Heart left ventricle (tissue), 16 donors: ENCODE data around the gene KIRREL3. TPM values are rescaled to one million over a fixed set of nuclear protein-coding genes. Genes with fewer than 3 reads are reported as not detected.

Experiments used
- ATAC-seq, 4 donors: fragments of 200-7000 bp; cut with Tn5 transposase; one replicate each; pipeline ENCODE4 v1.9.1; 2020 to 2022; ENCODE audit warnings: moderate library complexity in 4 of 4, mild to moderate bottlenecking in 3 of 4, moderate number of reproducible peaks in 1 of 4
- DNase-seq, 5 donors: peaks; one replicate each; pipeline ENCODE4 v3.0.0-alpha.2; 2020
- H3K27ac ChIP-seq, 12 donors: fragments of 200-600 bp; sonication (generic) in 4 of 12; one replicate each; pipeline versions ENCODE4 v1.5.0 to v1.8.0; 2016 to 2022; ENCODE audit warnings: mild to moderate bottlenecking in 2 of 12
- H3K27me3 ChIP-seq, 9 donors: fragments of 200-600 bp; sonication (generic) in 2 of 9; one replicate each; pipeline versions ENCODE4 v1.5.1 to v1.8.0; 2016 to 2022; ENCODE audit warnings: mild to moderate bottlenecking in 3 of 9
- H3K36me3 ChIP-seq, 9 donors: fragments of 200-600 bp; sonication (generic) in 2 of 9; one replicate each; pipeline versions ENCODE4 v1.5.0 to v1.8.0; 2018 to 2022; ENCODE audit warnings: mild to moderate bottlenecking in 2 of 9
- H3K4me1 ChIP-seq, 12 donors: fragments of 200-600 bp; sonication (generic) in 4 of 12; one replicate each; pipeline versions ENCODE4 v1.5.0 to v1.8.0; 2016 to 2022; ENCODE audit warnings: mild to moderate bottlenecking in 3 of 12
- H3K4me3 ChIP-seq, 12 donors: fragments of 200-600 bp; sonication (generic) in 4 of 12; one replicate each; pipeline versions ENCODE4 v1.5.0 to v1.8.0; 2017 to 2022; ENCODE audit warnings: mild to moderate bottlenecking in 9 of 12, moderate library complexity in 4 of 12
- H3K9me3 ChIP-seq, 12 donors: fragments of 200-600 bp; sonication (generic) in 4 of 12; one replicate each; pipeline versions ENCODE4 v1.5.0 to v1.8.0; 2016 to 2022; ENCODE audit warnings: mild to moderate bottlenecking in 1 of 12
- POLR2A ChIP-seq, 2 donors: fragments of 450-650 bp; IDR thresholded peaks; one replicate each; pipeline ENCODE4 v1.6.1; 2017; ENCODE audit warnings: antibody characterized with exemption in 2 of 2, mild to moderate bottlenecking in 2 of 2, moderate library complexity in 2 of 2
- WGBS, 4 donors: extraction: QIAGEN DNeasy Blood & Tissue Kit in 2 of 4; methylation state at CpG; one replicate each; pipeline versions ENCODE4 v1.1.5 to v1.1.7; 2013 to 2018; 5-methylcytosine and 5-hydroxymethylcytosine counted together
- intact Hi-C, 10 donors: fragments of 100-400 bp; cut with DNase I; formaldehyde crosslinking; loops; one replicate each; pipeline versions ENCODE4 v1.11.1 to v1.14.2; 2022
- polyA plus RNA-seq, 2 donors: library from polyadenylated mRNA; stranded (reverse); fragments of 200-250 nt; gene quantifications; one replicate each; pipeline ENCODE4 v1.2.3, GENCODE V29; 2013
- total RNA-seq, 9 donors: library from RNA; depleted of rRNA in 2 of 9; stranded (reverse); fragments of >200 nt in 2 of 9; fragmentation: NEBNext Ultra II Directional in 3 of 9; extraction: Animal tissue kit (Norgen Biotek cat#: 25700) in 3 of 9; gene quantifications; one replicate each; pipeline versions ENCODE4 v1.1.0 to v1.2.4, GENCODE V29; 2016 to 2023
- TF ChIP-seq, protein P1 (sequence below), 12 donors: fragments of 200-600 bp; sonication (generic) in 4 of 12; IDR thresholded peaks; one replicate each; pipeline versions ENCODE4 v1.5.0 to v1.8.0; 2018 to 2022; ENCODE audit warnings: antibody characterized with exemption in 12 of 12, mild to moderate bottlenecking in 5 of 12
- donor health status: ischemic (EF 13 %, LVEDD 7.1; RV severe dilation, severe dysfunction).
- donor health status: healthy with polysubstance abuse.
- donor health status: DM: no; HTN: yes; CAD: no.
- donor health status: DM: no; HTN: no; CAD: no.
- donor health status: ischemic (EF 25% LVEDD 6.9; RV normal size, moderate dysfunction).
- donor health status: ischemic (EF 25% LVEDD 5.7; RV mildly dilated, moderate dysfunction).
- donor health status: healthy.
- donor health status: DM: yes; HTN: yes; CAD: no.
- donor health status: ischemic (EF 35%, LVEDD 5.7; RV mildly dilated, moderate dysfunction).
- donor health status: nonischemic (EF 11% LVEDD 7.7; RV severe dilation, severe dysfunction).
- donor health status: DM: yes; HTN: yes; CAD: no.
- donor health status: PGD.
- donor health status: ischemic (EF 29% LVEDD 5.4; RV normal size, mild dysfunction).
- donor health status: nonischemic (EF 23%, LVEDD 6.1; RV moderate dilation, normal function).

The KIRREL3 gene
- total and polyA plus RNA-seq, 11 donors, result 0.08 to 1.3 (median 0.27) TPM

DNA sequence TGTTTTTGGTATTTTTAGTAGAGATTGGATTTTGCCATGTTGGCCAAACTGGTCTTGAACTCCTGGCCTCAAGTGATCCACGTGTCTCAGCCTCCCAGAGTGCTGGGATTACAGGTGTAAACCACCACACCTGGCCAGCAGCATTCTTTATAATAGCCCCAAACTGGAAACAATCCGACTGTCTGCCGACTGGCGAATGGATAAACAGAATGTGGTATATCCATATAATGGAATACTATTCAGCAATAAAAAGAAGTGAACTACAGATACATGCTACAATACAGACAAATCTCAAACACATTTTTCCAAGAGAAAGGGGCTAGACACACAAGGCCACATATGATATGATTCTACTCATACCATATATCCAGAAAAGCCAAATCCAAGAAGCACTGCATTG, 493.8 kb downstream of the KIRREL3 start:
- DNase-seq (no peak), ATAC-seq (no peak)
- WGBS, 4 donors, result 83 to 92% (median 85%) methylated on average over 4 of the region's 4 CpGs
- H3K27me3 ChIP-seq, result peaks cover 0 to 36% (median 8%) of the 10 kb centered on the region in 9 donors
- intact Hi-C loops, result no loop called here
- peaks cover 0 to 34% (median 3%) of the 10 kb centered on the region in 12 donors for H3K9me3 ChIP-seq
- H3K36me3 ChIP-seq, result no peaks in the 10 kb centered on the region
- peaks cover 0 to 4% (median 0%) of the 10 kb centered on the region in 12 donors for H3K4me1 ChIP-seq
- TF ChIP-seq, protein P1, sequence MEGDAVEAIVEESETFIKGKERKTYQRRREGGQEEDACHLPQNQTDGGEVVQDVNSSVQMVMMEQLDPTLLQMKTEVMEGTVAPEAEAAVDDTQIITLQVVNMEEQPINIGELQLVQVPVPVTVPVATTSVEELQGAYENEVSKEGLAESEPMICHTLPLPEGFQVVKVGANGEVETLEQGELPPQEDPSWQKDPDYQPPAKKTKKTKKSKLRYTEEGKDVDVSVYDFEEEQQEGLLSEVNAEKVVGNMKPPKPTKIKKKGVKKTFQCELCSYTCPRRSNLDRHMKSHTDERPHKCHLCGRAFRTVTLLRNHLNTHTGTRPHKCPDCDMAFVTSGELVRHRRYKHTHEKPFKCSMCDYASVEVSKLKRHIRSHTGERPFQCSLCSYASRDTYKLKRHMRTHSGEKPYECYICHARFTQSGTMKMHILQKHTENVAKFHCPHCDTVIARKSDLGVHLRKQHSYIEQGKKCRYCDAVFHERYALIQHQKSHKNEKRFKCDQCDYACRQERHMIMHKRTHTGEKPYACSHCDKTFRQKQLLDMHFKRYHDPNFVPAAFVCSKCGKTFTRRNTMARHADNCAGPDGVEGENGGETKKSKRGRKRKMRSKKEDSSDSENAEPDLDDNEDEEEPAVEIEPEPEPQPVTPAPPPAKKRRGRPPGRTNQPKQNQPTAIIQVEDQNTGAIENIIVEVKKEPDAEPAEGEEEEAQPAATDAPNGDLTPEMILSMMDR (IDR thresholded peaks at IDR 0.05), result no peak
- no peak for TF ChIP-seq POLR2A (IDR thresholded peaks at IDR 0.05)
- no peak overlapping the region for H3K4me3 ChIP-seq
- H3K27ac ChIP-seq, result no peak overlapping the region

- ATAC-seq, result no peak
- Histone ChIP-seq H3K27me3 (peaks cover 2 to 73% (median 22%) of the 10 kb centered on the region in 9 donors), H3K4me1 (no peaks in the 10 kb centered on the region), H3K27ac (no peak overlapping the region), H3K36me3 (no peaks in the 10 kb centered on the region), H3K4me3 (no peak overlapping the region), H3K9me3 (peaks cover 0 to 34% (median 3%) of the 10 kb centered on the region in 12 donors)
- TF ChIP-seq, protein P1 (IDR thresholded peaks at IDR 0.05), result no peak
- TF ChIP-seq POLR2A (IDR thresholded peaks at IDR 0.05), result no peak
- intact Hi-C loops, result no loop called here
- WGBS, 4 donors, result 20 to 34% (median 25%) methylated on average over 5 of the region's 5 CpGs
- DNase-seq, result no peak
Observed at GRCh38 chr11:126502982-126503381, 497.6 kb downstream of the KIRREL3 start.

- ATAC-seq (no peak), DNase-seq (no peak)
- Histone ChIP-seq H3K4me1 (no peaks in the 10 kb centered on the region), H3K27ac (no peak overlapping the region), H3K36me3 (no peaks in the 10 kb centered on the region), H3K27me3 (peaks cover 2 to 74% (median 22%) of the 10 kb centered on the region in 9 donors), H3K9me3 (peaks cover 0 to 31% (median 3%) of the 10 kb centered on the region in 12 donors), H3K4me3 (no peak overlapping the region)
- intact Hi-C loops, result no loop called here
- TF ChIP-seq POLR2A (IDR thresholded peaks at IDR 0.05), result no peak
- TF ChIP-seq, protein P1 (IDR thresholded peaks at IDR 0.05), result no peak
- WGBS, 4 donors, result 35 to 54% (median 44%) methylated on average over 2 of the region's 2 CpGs
Observed at GRCh38 chr11:126502159-126502558, 498.4 kb downstream of the KIRREL3 start.

- Histone ChIP-seq H3K4me1 (no peaks in the 10 kb centered on the region), H3K9me3 (peaks cover 0 to 26% (median 3%) of the 10 kb centered on the region in 12 donors), H3K27me3 (peaks cover 2 to 74% (median 22%) of the 10 kb centered on the region in 9 donors), H3K27ac (no peak overlapping the region), H3K4me3 (no peak overlapping the region), H3K36me3 (no peaks in the 10 kb centered on the region)
- ATAC-seq (no peak), DNase-seq (no peak)
- TF ChIP-seq POLR2A (IDR thresholded peaks at IDR 0.05), result no peak
- TF ChIP-seq, protein P1 (IDR thresholded peaks at IDR 0.05), result no peak
- intact Hi-C loops, result no loop called here
- 80 to 85% (median 83%) methylated on average over 6 of the region's 6 CpGs for WGBS, 4 donors
Observed at GRCh38 chr11:126501641-126502040, 498.9 kb downstream of the KIRREL3 start.
